Osteocyte (in vitro differentiated cells): Measurements from ENCODE around the gene TMPRSS2. TPM values are rescaled to one million over a fixed set of nuclear protein-coding genes. Genes with fewer than 3 reads are reported as not detected.

Source experiments
- DNase-seq: peaks from one replicate; pipeline ENCODE4 v3.0.0; 2021; ENCODE audit warnings: mixed read lengths; ENCODE audit not compliant: unreplicated experiment; ENCODE audit errors: extremely low spot score
- H3K27ac Mint-ChIP-seq: one replicate; pipeline ENCODE4 v1.8.0; 2021; ENCODE audit warnings: mild to moderate bottlenecking, mixed read lengths; ENCODE audit not compliant: unreplicated experiment
- H3K27me3 Mint-ChIP-seq: one replicate; pipeline ENCODE4 v1.8.0; 2021; ENCODE audit warnings: mixed read lengths; ENCODE audit not compliant: unreplicated experiment
- H3K36me3 Mint-ChIP-seq: one replicate; pipeline ENCODE4 v1.8.0; 2021; ENCODE audit warnings: mixed read lengths; ENCODE audit not compliant: unreplicated experiment
- H3K4me1 Mint-ChIP-seq: one replicate; pipeline ENCODE4 v1.8.0; 2021; ENCODE audit warnings: mixed read lengths; ENCODE audit not compliant: unreplicated experiment
- H3K4me3 Mint-ChIP-seq: one replicate; pipeline ENCODE4 v1.8.0; 2021; ENCODE audit warnings: mild to moderate bottlenecking, moderate library complexity, mixed read lengths; ENCODE audit not compliant: unreplicated experiment
- H3K9me3 Mint-ChIP-seq: one replicate; pipeline ENCODE4 v1.8.0; 2021; ENCODE audit warnings: mixed read lengths; ENCODE audit not compliant: unreplicated experiment
- CTCF ChIP-seq: fragments of 200-600 bp; sonication (generic); IDR thresholded peaks from 2 replicates; pipeline ENCODE4 v1.5.0; 2021; ENCODE audit warnings: antibody characterized with exemption, mild to moderate bottlenecking, moderate library complexity
- total RNA-seq: library from RNA; stranded (reverse); gene quantifications from 2 replicates; pipeline ENCODE4 v1.2.1, GENCODE V29; 2021

TMPRSS2 gene
- total RNA-seq, 1 donor from 2014 or later, result 0.21 TPM

- no peak overlapping the region for H3K4me3 Mint-ChIP-seq
- peaks cover 9% of the 10 kb centered on the region for H3K27me3 Mint-ChIP-seq
- H3K36me3 Mint-ChIP-seq, result no peaks in the 10 kb centered on the region
- DNase-seq, result no peak
- no peak overlapping the region for H3K27ac Mint-ChIP-seq
- TF ChIP-seq CTCF, result no peak
- no peaks in the 10 kb centered on the region for H3K9me3 Mint-ChIP-seq
- peaks cover 35% of the 10 kb centered on the region for H3K4me1 Mint-ChIP-seq
Measured at GRCh38 chr21:41483415-41483814, 24.5 kb downstream of the TMPRSS2 start.

GRCh38 chr21:41482980-41483379 is 25.0 kb downstream of the TMPRSS2 start:
- H3K4me3 Mint-ChIP-seq, result no peak overlapping the region
- H3K36me3 Mint-ChIP-seq, result no peaks in the 10 kb centered on the region
- DNase-seq, result no peak
- peaks cover 9% of the 10 kb centered on the region for H3K27me3 Mint-ChIP-seq
- peaks cover 39% of the 10 kb centered on the region for H3K4me1 Mint-ChIP-seq
- no peak for TF ChIP-seq CTCF
- no peak overlapping the region for H3K27ac Mint-ChIP-seq
- no peaks in the 10 kb centered on the region for H3K9me3 Mint-ChIP-seq

- Mint-ChIP-seq H3K4me3 (no peak overlapping the region), H3K4me1 (peaks cover 43% of the 10 kb centered on the region), H3K9me3 (no peaks in the 10 kb centered on the region), H3K27me3 (peaks cover 15% of the 10 kb centered on the region), H3K36me3 (no peaks in the 10 kb centered on the region), H3K27ac (no peak overlapping the region)
- no peak for DNase-seq
- no peak for TF ChIP-seq CTCF
Measured at GRCh38 chr21:41482301-41482700, 25.7 kb downstream of the TMPRSS2 start.

GRCh38 chr21:41481191-41481590 is 26.8 kb downstream of the TMPRSS2 start:
- DNase-seq, result no peak
- H3K27me3 Mint-ChIP-seq, result peaks cover 17% of the 10 kb centered on the region
- H3K36me3 Mint-ChIP-seq, result no peaks in the 10 kb centered on the region
- H3K9me3 Mint-ChIP-seq, result no peaks in the 10 kb centered on the region
- TF ChIP-seq CTCF, result no peak
- no peak overlapping the region for H3K4me3 Mint-ChIP-seq
- H3K4me1 Mint-ChIP-seq, result peaks cover 34% of the 10 kb centered on the region
- no peak overlapping the region for H3K27ac Mint-ChIP-seq

- Mint-ChIP-seq H3K9me3 (no peaks in the 10 kb centered on the region), H3K27ac (no peak overlapping the region), H3K4me1 (peaks cover 25% of the 10 kb centered on the region), H3K36me3 (no peaks in the 10 kb centered on the region), H3K27me3 (peaks cover 17% of the 10 kb centered on the region), H3K4me3 (no peak overlapping the region)
- TF ChIP-seq CTCF, result no peak
- no peak for DNase-seq
Measured at GRCh38 chr21:41480086-41480690, 27.8 kb downstream of the TMPRSS2 start.
